ENCODE results near the gene PRSS21.

The PRSS21 gene

GRCh38 chr16:2784358-2785100 is 32.5 kb upstream of the PRSS21 start:
- TF ChIP-seq FOXK2 (IDR thresholded peaks at IDR 0.05) (no peak), TARDBP (IDR thresholded peaks at IDR 0.05) (no peak), SUZ12 (IDR thresholded peaks at IDR 0.05) (no peak), ARNT (IDR thresholded peaks at IDR 0.05) (no peak), FOXM1 (IDR thresholded peaks at IDR 0.05; ENCODE audit: borderline replicate concordance) (no peak), ELF4 (IDR thresholded peaks at IDR 0.05) (no peak), LEF1 (IDR thresholded peaks at IDR 0.05; ENCODE audit: borderline replicate concordance) (no peak), CTBP1 (IDR thresholded peaks at IDR 0.05; ENCODE audit: borderline replicate concordance) (no peak), FOXA1 (IDR thresholded peaks at IDR 0.05) (no peak), NFRKB (IDR thresholded peaks at IDR 0.05) (no peak), ZNF384 (IDR thresholded peaks at IDR 0.05) (no peak), HDGF (IDR thresholded peaks at IDR 0.05; ENCODE audit: borderline replicate concordance) (no peak), BHLHE40 (IDR thresholded peaks at IDR 0.05; ENCODE audit: borderline replicate concordance) (no peak), SP1 (IDR thresholded peaks at IDR 0.05) (no peak), L3MBTL2 (conservative IDR thresholded peaks at IDR 0.05) (no peak)
- TF ChIP-seq, protein P1, sequence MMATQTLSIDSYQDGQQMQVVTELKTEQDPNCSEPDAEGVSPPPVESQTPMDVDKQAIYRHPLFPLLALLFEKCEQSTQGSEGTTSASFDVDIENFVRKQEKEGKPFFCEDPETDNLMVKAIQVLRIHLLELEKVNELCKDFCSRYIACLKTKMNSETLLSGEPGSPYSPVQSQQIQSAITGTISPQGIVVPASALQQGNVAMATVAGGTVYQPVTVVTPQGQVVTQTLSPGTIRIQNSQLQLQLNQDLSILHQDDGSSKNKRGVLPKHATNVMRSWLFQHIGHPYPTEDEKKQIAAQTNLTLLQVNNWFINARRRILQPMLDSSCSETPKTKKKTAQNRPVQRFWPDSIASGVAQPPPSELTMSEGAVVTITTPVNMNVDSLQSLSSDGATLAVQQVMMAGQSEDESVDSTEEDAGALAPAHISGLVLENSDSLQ (IDR thresholded peaks at IDR 0.05) = no peak
- ChIA-PET CTCF (interaction anchor here (1.0 kb wide), 1 partner anchor 10 kb away, joined by 3 read pairs; no protein-coding TSS in a partner anchor), POLR2A (interaction anchor here (1.2 kb wide), 1 partner anchor 10 kb away, joined by 3 read pairs; no protein-coding TSS in a partner anchor)
- no peak for DNase-seq (ENCODE audit: extremely low spot score)

- CTCF ChIA-PET = no interaction called here
- TF ChIP-seq, protein P1 (IDR thresholded peaks at IDR 0.05) = no peak
- POLR2A ChIA-PET = no interaction called here
- no peak for DNase-seq (ENCODE audit: extremely low spot score)
Measured at GRCh38 chr16:2785101-2785991, 31.7 kb upstream of the PRSS21 start.

- ChIA-PET CTCF (no interaction called here), POLR2A (no interaction called here)
Measured at GRCh38 chr16:2786061-2786825, 30.8 kb upstream of the PRSS21 start.

GRCh38 chr16:2786826-2787151 is 30.2 kb upstream of the PRSS21 start:
- POLR2A ChIA-PET = no interaction called here
- TF ChIP-seq HDGF (IDR thresholded peaks at IDR 0.05; ENCODE audit: borderline replicate concordance) (no peak), ARNT (IDR thresholded peaks at IDR 0.05) (no peak), TARDBP (IDR thresholded peaks at IDR 0.05) (no peak), L3MBTL2 (conservative IDR thresholded peaks at IDR 0.05) (no peak), ZNF384 (IDR thresholded peaks at IDR 0.05) (no peak), LEF1 (IDR thresholded peaks at IDR 0.05; ENCODE audit: borderline replicate concordance) (no peak), BHLHE40 (IDR thresholded peaks at IDR 0.05; ENCODE audit: borderline replicate concordance) (no peak), CTBP1 (IDR thresholded peaks at IDR 0.05; ENCODE audit: borderline replicate concordance) (no peak), FOXA1 (IDR thresholded peaks at IDR 0.05) (no peak), ELF4 (IDR thresholded peaks at IDR 0.05) (no peak), SP1 (IDR thresholded peaks at IDR 0.05) (no peak)
- TF ChIP-seq, protein P1 (IDR thresholded peaks at IDR 0.05) = no peak
- DNase-seq (ENCODE audit: extremely low spot score) = no peak
- CTCF ChIA-PET = no interaction called here

More at GRCh38 chr16:2786061-2786825, 30.8 kb upstream of the PRSS21 start:
- TF ChIP-seq FOXK2 (IDR thresholded peaks at IDR 0.05) (no peak), FOXA1 (IDR thresholded peaks at IDR 0.05) (no peak), ELF4 (IDR thresholded peaks at IDR 0.05) (no peak), BHLHE40 (IDR thresholded peaks at IDR 0.05; ENCODE audit: borderline replicate concordance) (no peak), ZNF384 (IDR thresholded peaks at IDR 0.05) (no peak), L3MBTL2 (conservative IDR thresholded peaks at IDR 0.05) (no peak), ARNT (IDR thresholded peaks at IDR 0.05) (no peak), TARDBP (IDR thresholded peaks at IDR 0.05) (no peak), LEF1 (IDR thresholded peaks at IDR 0.05; ENCODE audit: borderline replicate concordance) (no peak), FOXM1 (IDR thresholded peaks at IDR 0.05; ENCODE audit: borderline replicate concordance) (no peak), NFRKB (IDR thresholded peaks at IDR 0.05) (no peak)
- TF ChIP-seq, protein P1 (IDR thresholded peaks at IDR 0.05) = no peak
- DNase-seq (ENCODE audit: extremely low spot score) = no peak

DNA sequence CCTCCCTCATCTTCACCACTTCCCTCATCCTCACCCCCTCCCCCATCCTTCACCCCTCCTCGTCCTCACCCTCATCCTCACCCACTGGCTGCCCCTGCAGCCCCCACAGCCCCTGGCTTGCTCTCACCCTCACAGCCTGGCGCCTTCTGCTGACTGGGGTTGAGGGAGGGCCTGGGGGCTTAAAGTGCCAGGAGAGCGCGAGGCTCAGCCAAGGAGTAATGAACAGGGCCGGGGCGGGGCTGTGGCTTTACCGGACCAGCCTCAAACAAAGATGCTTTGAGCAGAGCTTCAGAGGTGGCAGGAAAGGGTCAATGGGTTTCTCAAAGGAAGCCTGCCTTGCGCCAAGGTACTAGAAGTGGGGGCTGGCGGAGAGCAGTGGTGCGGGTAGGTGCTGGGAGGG is 29.6 kb upstream of the PRSS21 start, which contains the start of gene PRSS33:
Gene PRSS33, minus strand, starts transcription at position 155 of the 400 bp plus-strand sequence. CDS start 1,013 bp downstream, outside the sequence.
- POLR2A ChIA-PET = interaction anchor here (1.1 kb wide), 2 partner anchors 8 to 9 kb away, joined by 3 to 8 read pairs; no protein-coding TSS in a partner anchor
- CTCF ChIA-PET = no interaction called here
- TF ChIP-seq SUZ12 (IDR thresholded peaks at IDR 0.05) (no peak), LEF1 (IDR thresholded peaks at IDR 0.05; ENCODE audit: borderline replicate concordance) (no peak), BHLHE40 (IDR thresholded peaks at IDR 0.05; ENCODE audit: borderline replicate concordance) (no peak), SP1 (IDR thresholded peaks at IDR 0.05) (no peak), ARNT (IDR thresholded peaks at IDR 0.05) (no peak), NFRKB (IDR thresholded peaks at IDR 0.05) (no peak), TARDBP (IDR thresholded peaks at IDR 0.05) (no peak), L3MBTL2 (conservative IDR thresholded peaks at IDR 0.05) (no peak)
- DNase-seq (ENCODE audit: extremely low spot score) = no peak
